ENCODE measurements around the gene MGME1.
"Not testable (repeated sequence)": the region's sequence is repeated elsewhere in the genome, so short reads cannot be mapped to it uniquely, and the experiment has no call there.

The MGME1 gene

GRCh38 chr20:18018100-18018499, 49.3 kb downstream of the MGME1 start:
- H3K4me3 ChIP-seq (ENCODE audit: low read length) = no peak overlapping the region
- H3K4me2 ChIP-seq (ENCODE audit: low read length) = no peak overlapping the region
- no peak overlapping the region for H3K9ac ChIP-seq (ENCODE audit: low read depth, low read length)
- H3K27me3 ChIP-seq (ENCODE audit: control insufficient read depth, insufficient read depth, low read length) = peaks cover 17% of the 10 kb centered on the region
- H3K36me3 ChIP-seq (ENCODE audit: insufficient read depth, low read length) = no peaks in the 10 kb centered on the region
- no peaks in the 10 kb centered on the region for H3K9me3 ChIP-seq (replicated peaks; ENCODE audit: low read length)
- no peaks in the 10 kb centered on the region for H3K4me1 ChIP-seq (ENCODE audit: control insufficient read depth, insufficient read depth, low read length)

GRCh38 chr20:18019068-18019467, 50.2 kb downstream of the MGME1 start:
- Histone ChIP-seq H3K4me2 (ENCODE audit: low read length) (no peak overlapping the region), H3K4me1 (ENCODE audit: control insufficient read depth, insufficient read depth, low read length) (no peaks in the 10 kb centered on the region), H3K36me3 (ENCODE audit: insufficient read depth, low read length) (no peaks in the 10 kb centered on the region), H3K9me3 (replicated peaks; ENCODE audit: low read length) (no peaks in the 10 kb centered on the region), H3K4me3 (ENCODE audit: low read length) (no peak overlapping the region), H3K9ac (ENCODE audit: low read depth, low read length) (no peak overlapping the region), H3K27me3 (ENCODE audit: control insufficient read depth, insufficient read depth, low read length) (peaks cover 17% of the 10 kb centered on the region)

GRCh38 chr20:18020931-18021330, 52.1 kb downstream of the MGME1 start:
- Histone ChIP-seq H3K4me2 (ENCODE audit: low read length) (no peak overlapping the region), H3K9ac (ENCODE audit: low read depth, low read length) (no peak overlapping the region), H3K9me3 (replicated peaks; ENCODE audit: low read length) (no peaks in the 10 kb centered on the region), H3K36me3 (ENCODE audit: insufficient read depth, low read length) (no peaks in the 10 kb centered on the region), H3K4me1 (ENCODE audit: control insufficient read depth, insufficient read depth, low read length) (no peaks in the 10 kb centered on the region), H3K4me3 (ENCODE audit: low read length) (no peak overlapping the region), H3K27me3 (ENCODE audit: control insufficient read depth, insufficient read depth, low read length) (peaks cover 22% of the 10 kb centered on the region)

- H3K9me3 ChIP-seq (replicated peaks; ENCODE audit: low read length) = no peaks in the 10 kb centered on the region
- H3K36me3 ChIP-seq (ENCODE audit: insufficient read depth, low read length) = no peaks in the 10 kb centered on the region
- H3K4me3 ChIP-seq (ENCODE audit: low read length) = no peak overlapping the region
- H3K4me2 ChIP-seq (ENCODE audit: low read length) = no peak overlapping the region
- H3K9ac ChIP-seq (ENCODE audit: low read depth, low read length) = no peak overlapping the region
- no peaks in the 10 kb centered on the region for H3K4me1 ChIP-seq (ENCODE audit: control insufficient read depth, insufficient read depth, low read length)
- peaks cover 11% of the 10 kb centered on the region for H3K27me3 ChIP-seq (ENCODE audit: control insufficient read depth, insufficient read depth, low read length)
Measured at GRCh38 chr20:18024606-18025127, 55.8 kb downstream of the MGME1 start.

GRCh38 chr20:18027011-18027410, 58.2 kb downstream of the MGME1 start:
- H3K27me3 ChIP-seq (ENCODE audit: control insufficient read depth, insufficient read depth, low read length); H3K9ac ChIP-seq (ENCODE audit: low read depth, low read length); H3K36me3 ChIP-seq (ENCODE audit: insufficient read depth, low read length); H3K4me3 ChIP-seq (ENCODE audit: low read length); H3K9me3 ChIP-seq (replicated peaks; ENCODE audit: low read length); H3K4me1 ChIP-seq (ENCODE audit: control insufficient read depth, insufficient read depth, low read length); H3K4me2 ChIP-seq (ENCODE audit: low read length): not testable (repeated sequence)

GRCh38 chr20:18030020-18030419, 61.2 kb downstream of the MGME1 start:
- Histone ChIP-seq H3K4me1 (ENCODE audit: control insufficient read depth, insufficient read depth, low read length) (no peaks in the 10 kb centered on the region), H3K9ac (ENCODE audit: low read depth, low read length) (no peak overlapping the region), H3K4me2 (ENCODE audit: low read length) (no peak overlapping the region), H3K36me3 (ENCODE audit: insufficient read depth, low read length) (no peaks in the 10 kb centered on the region), H3K27me3 (ENCODE audit: control insufficient read depth, insufficient read depth, low read length) (peaks cover 22% of the 10 kb centered on the region), H3K4me3 (ENCODE audit: low read length) (no peak overlapping the region), H3K9me3 (replicated peaks; ENCODE audit: low read length) (no peaks in the 10 kb centered on the region)

- Histone ChIP-seq H3K36me3 (ENCODE audit: insufficient read depth, low read length) (no peaks in the 10 kb centered on the region), H3K4me1 (ENCODE audit: control insufficient read depth, insufficient read depth, low read length) (no peaks in the 10 kb centered on the region), H3K9me3 (replicated peaks; ENCODE audit: low read length) (no peaks in the 10 kb centered on the region), H3K9ac (ENCODE audit: low read depth, low read length) (no peak overlapping the region), H3K27me3 (ENCODE audit: control insufficient read depth, insufficient read depth, low read length) (peaks cover 22% of the 10 kb centered on the region), H3K4me2 (ENCODE audit: low read length) (no peak overlapping the region), H3K4me3 (ENCODE audit: low read length) (no peak overlapping the region)
Measured at GRCh38 chr20:18031050-18031449, 62.2 kb downstream of the MGME1 start.

- Histone ChIP-seq H3K4me2 (ENCODE audit: low read length) (no peak overlapping the region), H3K36me3 (ENCODE audit: insufficient read depth, low read length) (no peaks in the 10 kb centered on the region), H3K4me1 (ENCODE audit: control insufficient read depth, insufficient read depth, low read length) (no peaks in the 10 kb centered on the region), H3K9ac (ENCODE audit: low read depth, low read length) (no peak overlapping the region), H3K9me3 (replicated peaks; ENCODE audit: low read length) (no peaks in the 10 kb centered on the region), H3K27me3 (ENCODE audit: control insufficient read depth, insufficient read depth, low read length) (peaks cover 21% of the 10 kb centered on the region), H3K4me3 (ENCODE audit: low read length) (no peak overlapping the region)
Measured at GRCh38 chr20:18031888-18032509, 63.2 kb downstream of the MGME1 start.

GRCh38 chr20:18032977-18033892, 64.4 kb downstream of the MGME1 start:
- Histone ChIP-seq H3K9me3 (replicated peaks; ENCODE audit: low read length) (no peaks in the 10 kb centered on the region), H3K9ac (ENCODE audit: low read depth, low read length) (no peak overlapping the region), H3K4me3 (ENCODE audit: low read length) (no peak overlapping the region), H3K27me3 (ENCODE audit: control insufficient read depth, insufficient read depth, low read length) (peaks cover 25% of the 10 kb centered on the region), H3K36me3 (ENCODE audit: insufficient read depth, low read length) (no peaks in the 10 kb centered on the region), H3K4me1 (ENCODE audit: control insufficient read depth, insufficient read depth, low read length) (no peaks in the 10 kb centered on the region), H3K4me2 (ENCODE audit: low read length) (no peak overlapping the region)

- no peak overlapping the region for H3K4me3 ChIP-seq (ENCODE audit: low read length)
- H3K9ac ChIP-seq (ENCODE audit: low read depth, low read length) = no peak overlapping the region
- no peaks in the 10 kb centered on the region for H3K4me1 ChIP-seq (ENCODE audit: control insufficient read depth, insufficient read depth, low read length)
- peaks cover 33% of the 10 kb centered on the region for H3K27me3 ChIP-seq (ENCODE audit: control insufficient read depth, insufficient read depth, low read length)
- H3K36me3 ChIP-seq (ENCODE audit: insufficient read depth, low read length) = no peaks in the 10 kb centered on the region
- no peak overlapping the region for H3K4me2 ChIP-seq (ENCODE audit: low read length)
- H3K9me3 ChIP-seq (replicated peaks; ENCODE audit: low read length) = no peaks in the 10 kb centered on the region
Measured at GRCh38 chr20:18034039-18034438, 65.2 kb downstream of the MGME1 start.

GRCh38 chr20:18039063-18039462, 70.2 kb downstream of the MGME1 start:
- Histone ChIP-seq H3K4me1 (ENCODE audit: control insufficient read depth, insufficient read depth, low read length) (no peaks in the 10 kb centered on the region), H3K4me2 (ENCODE audit: low read length) (no peak overlapping the region), H3K4me3 (ENCODE audit: low read length) (no peak overlapping the region), H3K36me3 (ENCODE audit: insufficient read depth, low read length) (no peaks in the 10 kb centered on the region), H3K9me3 (replicated peaks; ENCODE audit: low read length) (no peaks in the 10 kb centered on the region), H3K27me3 (ENCODE audit: control insufficient read depth, insufficient read depth, low read length) (peaks cover 46% of the 10 kb centered on the region), H3K9ac (ENCODE audit: low read depth, low read length) (no peak overlapping the region)

All from skeletal muscle satellite cell (primary cell).